SK-N-SH (cell line): ENCODE data around the gene DNAJB9. TPM values are rescaled to one million over a fixed set of nuclear protein-coding genes. Genes with fewer than 3 reads are reported as not detected.
A peak's percentile ranks its signal among the peaks of the same experiment; 100 is the strongest.

Experiments used
- CTCF ChIA-PET: fragments of 300-600, 350-600 bp; formaldehyde crosslinking; extraction: SDS; loops from one replicate; lab custom pipeline; 2021; lab: Yijun Ruan, JAX
- POLR2A ChIA-PET: fragments of 350-600 bp; sonication (Branson Sonifier 250); formaldehyde crosslinking; extraction: SDS; loops from one replicate; lab custom pipeline; 2020; ENCODE audit warnings: antibody characterized with exemption, inconsistent platforms; lab: Yijun Ruan, JAX
- DNase-seq: peaks from one replicate; pipeline ENCODE4 v3.0.0; 2012
- H2AFZ ChIP-seq: fragments of 200-600 bp; sonication (generic); 2 replicates; pipeline ENCODE4 v1.8.1; 2016; ENCODE audit warnings: antibody characterized with exemption, mild to moderate bottlenecking, low read depth
- H3F3A ChIP-seq: fragments of 200-600 bp; sonication (generic); replicated peaks from 2 replicates; pipeline ENCODE3; 2016; ENCODE audit warnings: antibody characterized with exemption, mild to moderate bottlenecking; ENCODE audit not compliant: insufficient read depth
- H3K27ac ChIP-seq, 2 experiments: fragments of 200-500 bp in 1 of 2; fragments of 200-600 bp in 1 of 2; sonication (Bioruptor generic) in 1 of 2; sonication (generic), shearing (Covaris generic) in 1 of 2; 2 replicates each; pipeline versions ENCODE4 v1.5.1 to v1.6.1; 2014 to 2016; ENCODE audit warnings: low read depth in 2 of 2, inconsistent platforms in 1 of 2, low read length in 1 of 2, mild to moderate bottlenecking in 1 of 2, mixed read lengths in 1 of 2
- H3K27me3 ChIP-seq: fragments of 200-600 bp; sonication (generic), shearing (Covaris generic); 2 replicates; pipeline ENCODE4 v1.6.1; 2016; ENCODE audit warnings: mixed run types; ENCODE audit not compliant: insufficient read depth
- H3K36me3 ChIP-seq, 2 experiments: fragments of 200-500 bp in 1 of 2; fragments of 200-600 bp in 1 of 2; sonication (Bioruptor generic) in 1 of 2; sonication (generic) in 1 of 2; replicated peaks in 1 of 2; 2 replicates each; pipeline versions ENCODE3 to v1.5.1; 2014 to 2016; ENCODE audit warnings: low read length in 1 of 2, mild to moderate bottlenecking in 1 of 2; ENCODE audit not compliant: insufficient read depth in 2 of 2, control insufficient read depth in 1 of 2
- H3K4me1 ChIP-seq, 2 experiments: fragments of 200-500 bp in 1 of 2; fragments of 200-600 bp in 1 of 2; sonication (Bioruptor generic) in 1 of 2; sonication (generic), shearing (Covaris generic) in 1 of 2; 2 replicates each; pipeline versions ENCODE4 v1.5.1 to v1.6.1; 2014 to 2016; ENCODE audit warnings: low read depth in 1 of 2, low read length in 1 of 2, mixed run types in 1 of 2; ENCODE audit not compliant: insufficient read depth in 2 of 2, control insufficient read depth in 1 of 2
- H3K4me2 ChIP-seq: fragments of 200-600 bp; sonication (generic), shearing (Covaris generic); 2 replicates; pipeline ENCODE4 v1.6.1; 2017; ENCODE audit warnings: mixed run types
- H3K4me3 ChIP-seq, 2 experiments: fragments of 200-500 bp in 1 of 2; fragments of 200-600 bp in 1 of 2; sonication (Bioruptor generic) in 1 of 2; sonication (generic), shearing (Covaris generic) in 1 of 2; 2 replicates each; pipeline versions ENCODE4 v1.5.1 to v1.8.1; 2014 to 2016; ENCODE audit warnings: low read depth in 2 of 2, inconsistent platforms in 1 of 2, low read length in 1 of 2, mild to moderate bottlenecking in 1 of 2, mixed read lengths in 1 of 2, moderate library complexity in 1 of 2
- H3K79me2 ChIP-seq: fragments of 200-600 bp; sonication (generic); 2 replicates; pipeline ENCODE4 v1.8.1; 2017; ENCODE audit warnings: mild to moderate bottlenecking; ENCODE audit not compliant: insufficient read depth
- H3K9ac ChIP-seq: fragments of 200-600 bp; sonication (generic); 2 replicates; pipeline ENCODE4 v1.6.1; 2017; ENCODE audit warnings: mixed run types
- H3K9me2 ChIP-seq: fragments of 200-600 bp; sonication (generic); 2 replicates; pipeline ENCODE4 v1.6.1; 2017; ENCODE audit warnings: mixed run types
- H3K9me3 ChIP-seq: fragments of 200-600 bp; sonication (generic); 2 replicates; pipeline ENCODE4 v1.6.1; 2017; ENCODE audit warnings: mixed run types, mild to moderate bottlenecking, moderate library complexity
- H4K20me1 ChIP-seq: fragments of 200-600 bp; sonication (generic); 2 replicates; pipeline ENCODE4 v1.6.1; 2017; ENCODE audit warnings: mild to moderate bottlenecking, mixed run types; ENCODE audit not compliant: insufficient read depth
- CHD2 ChIP-seq: fragments of 150-350 bp; IDR thresholded peaks from 2 replicates; pipeline ENCODE4 v1.6.1; 2018; ENCODE audit warnings: low read length; ENCODE audit not compliant: partially characterized antibody
- EP300 ChIP-seq, 2 experiments: IDR thresholded peaks; 2 replicates each; pipeline versions ENCODE4 v1.4.0 to v1.6.1; 2012; ENCODE audit warnings: borderline replicate concordance in 1 of 2, low read depth in 1 of 2, low read length in 1 of 2
- FOSL2 ChIP-seq: IDR thresholded peaks from 2 replicates; pipeline ENCODE4 v1.4.0; 2012; ENCODE audit warnings: low read depth, mild to moderate bottlenecking, moderate library complexity, borderline replicate concordance
- FOXJ3 ChIP-seq: sonication (generic); formaldehyde crosslinking; IDR thresholded peaks from 2 replicates; pipeline ENCODE4 v1.5.1; 2020; ENCODE audit warnings: mild to moderate bottlenecking, missing genetic modification reagents
- GATA2 ChIP-seq: sonication (generic); formaldehyde crosslinking; IDR thresholded peaks from 2 replicates; pipeline ENCODE4 v1.5.0; 2020; ENCODE audit warnings: mild to moderate bottlenecking, missing genetic modification reagents
- JUND ChIP-seq: IDR thresholded peaks from 2 replicates; pipeline ENCODE4 v1.4.0; 2012
- MXI1 ChIP-seq: IDR thresholded peaks from 2 replicates; pipeline ENCODE4 v1.6.1; 2012; ENCODE audit warnings: mild to moderate bottlenecking, low read depth, low read length, improper control_type of control experiment
- NFIC ChIP-seq: IDR thresholded peaks from 2 replicates; pipeline ENCODE4 v1.4.0; 2012; ENCODE audit warnings: borderline replicate concordance
- POLR2AphosphoS5 ChIP-seq: IDR thresholded peaks from 2 replicates; pipeline ENCODE4 v1.6.1; 2012; ENCODE audit warnings: low read depth, low read length
- RCOR1 ChIP-seq: fragments of 150-350 bp; IDR thresholded peaks from 2 replicates; pipeline ENCODE4 v1.6.1; 2017; ENCODE audit warnings: antibody characterized with exemption, low read length
- SIN3A ChIP-seq: IDR thresholded peaks from 2 replicates; pipeline ENCODE4 v1.6.1; 2012; ENCODE audit warnings: low read depth, mild to moderate bottlenecking, low read length, moderate library complexity, borderline replicate concordance
- TAF1 ChIP-seq: IDR thresholded peaks from 2 replicates; pipeline ENCODE4 v1.6.1; 2012; ENCODE audit warnings: low read depth, mild to moderate bottlenecking, low read length, moderate library complexity, borderline replicate concordance
- TCF12 ChIP-seq: IDR thresholded peaks from 2 replicates; pipeline ENCODE4 v1.4.0; 2012
- WGBS: methylation state at CpG from one replicate; pipeline ENCODE4 v1.1.6; 2017; ENCODE audit warnings: low lambda C conversion rate; 5-methylcytosine and 5-hydroxymethylcytosine counted together
- polyA plus RNA-seq, 3 experiments: library from polyadenylated mRNA; depleted of rRNA; stranded (reverse); fragments of >200 nt; gene quantifications; 2 replicates each; pipeline ENCODE4 v1.2.3, GENCODE V29; 2012
- TF ChIP-seq, protein P1 (sequence below): IDR thresholded peaks from 2 replicates; pipeline ENCODE4 v1.6.1; 2012; ENCODE audit warnings: mild to moderate bottlenecking, low read depth, low read length, moderate library complexity

The DNAJB9 gene
- polyA plus RNA-seq, 1 of the 3 experiments (the other 2 are of a cell fraction): 6.6 TPM

DNA sequence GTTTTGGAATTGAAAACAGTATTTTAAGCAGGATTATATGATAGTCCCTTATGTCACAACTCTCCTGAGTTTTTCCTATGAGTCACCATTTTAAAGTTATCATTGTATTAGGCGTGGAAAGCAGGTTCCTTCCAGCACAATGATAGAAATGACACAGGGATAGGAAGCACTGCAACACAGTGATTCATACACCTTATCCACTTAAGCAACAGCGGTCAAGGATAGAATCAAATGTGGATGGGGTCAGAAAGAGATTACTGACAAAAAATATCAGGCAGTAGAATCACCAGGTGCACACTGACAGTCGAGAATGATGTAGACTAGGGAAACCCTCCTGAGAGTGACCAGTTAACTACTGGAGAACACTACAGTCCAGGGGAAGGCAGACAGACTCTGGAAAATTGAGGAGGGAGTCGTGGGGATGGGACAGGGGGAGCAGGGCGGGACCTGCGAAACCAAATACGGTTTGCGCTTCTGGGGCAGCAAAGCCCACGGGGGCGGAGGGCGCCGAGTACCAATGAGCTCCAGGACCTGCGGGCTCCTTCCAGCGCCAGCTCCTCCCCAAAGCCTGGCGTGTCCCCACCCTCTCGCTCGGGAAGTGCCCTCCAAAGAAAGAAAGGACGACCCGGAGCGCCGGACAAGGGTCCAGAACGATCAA is 44.2 kb upstream of the DNAJB9 start:
- Histone ChIP-seq H3K36me3 (peaks cover 6 to 9% of the 10 kb centered on the region in 2 experiments), H3K27ac (peak overlapping the region; percentile 94), H3K9ac (peak overlapping the region; percentile 70), H3K79me2 (peaks cover 47% of the 10 kb centered on the region), H3K4me2 (peak overlapping the region; percentile 79), H3K4me3 (peak overlapping the region; percentile 83 to 89), H4K20me1 (no peaks in the 10 kb centered on the region; the same call in 1 of the 2 replicates), H3K4me1 (peaks cover 14 to 24% of the 10 kb centered on the region in 2 experiments; a peak in 3 of 4 replicates), H3F3A (peaks cover 8% of the 10 kb centered on the region), H3K27me3 (no peaks in the 10 kb centered on the region), H3K9me3 (no peaks in the 10 kb centered on the region), H3K9me2 (no peaks in the 10 kb centered on the region), H2AFZ (peak overlapping the region; percentile 68)
- peak; percentile 87 for DNase-seq
- POLR2A ChIA-PET: interaction anchor here (0.6 to 3.3 kb wide), 7 partner anchors 8 to 69 kb away, joined by 3 to 34 read pairs (median 4); partner anchors contain the start of genes DNAJB9, NRCAM and THAP5
- peak; percentile 38 for TF ChIP-seq JUND
- peak; percentile 57; the same call in 1 of the 2 replicates for TF ChIP-seq FOSL2
- TF ChIP-seq, protein P1, sequence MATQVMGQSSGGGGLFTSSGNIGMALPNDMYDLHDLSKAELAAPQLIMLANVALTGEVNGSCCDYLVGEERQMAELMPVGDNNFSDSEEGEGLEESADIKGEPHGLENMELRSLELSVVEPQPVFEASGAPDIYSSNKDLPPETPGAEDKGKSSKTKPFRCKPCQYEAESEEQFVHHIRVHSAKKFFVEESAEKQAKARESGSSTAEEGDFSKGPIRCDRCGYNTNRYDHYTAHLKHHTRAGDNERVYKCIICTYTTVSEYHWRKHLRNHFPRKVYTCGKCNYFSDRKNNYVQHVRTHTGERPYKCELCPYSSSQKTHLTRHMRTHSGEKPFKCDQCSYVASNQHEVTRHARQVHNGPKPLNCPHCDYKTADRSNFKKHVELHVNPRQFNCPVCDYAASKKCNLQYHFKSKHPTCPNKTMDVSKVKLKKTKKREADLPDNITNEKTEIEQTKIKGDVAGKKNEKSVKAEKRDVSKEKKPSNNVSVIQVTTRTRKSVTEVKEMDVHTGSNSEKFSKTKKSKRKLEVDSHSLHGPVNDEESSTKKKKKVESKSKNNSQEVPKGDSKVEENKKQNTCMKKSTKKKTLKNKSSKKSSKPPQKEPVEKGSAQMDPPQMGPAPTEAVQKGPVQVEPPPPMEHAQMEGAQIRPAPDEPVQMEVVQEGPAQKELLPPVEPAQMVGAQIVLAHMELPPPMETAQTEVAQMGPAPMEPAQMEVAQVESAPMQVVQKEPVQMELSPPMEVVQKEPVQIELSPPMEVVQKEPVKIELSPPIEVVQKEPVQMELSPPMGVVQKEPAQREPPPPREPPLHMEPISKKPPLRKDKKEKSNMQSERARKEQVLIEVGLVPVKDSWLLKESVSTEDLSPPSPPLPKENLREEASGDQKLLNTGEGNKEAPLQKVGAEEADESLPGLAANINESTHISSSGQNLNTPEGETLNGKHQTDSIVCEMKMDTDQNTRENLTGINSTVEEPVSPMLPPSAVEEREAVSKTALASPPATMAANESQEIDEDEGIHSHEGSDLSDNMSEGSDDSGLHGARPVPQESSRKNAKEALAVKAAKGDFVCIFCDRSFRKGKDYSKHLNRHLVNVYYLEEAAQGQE: no peak
- TF ChIP-seq TAF1: no peak
- peak; percentile 45; the same call in 1 of the 2 replicates for TF ChIP-seq MXI1
- TF ChIP-seq TCF12: 0 out of 2 replicates have a peak, but pooled peaks have one; percentile 9
- 0 out of 2 replicates have a peak, but pooled peaks have one; percentile 19 for TF ChIP-seq GATA2 (CRISPR knock-in tag)
- CTCF ChIA-PET: interaction anchor here (0.6 to 2.8 kb wide), 4 partner anchors 8 to 73 kb away, joined by 4 to 13 read pairs (median 7); no protein-coding TSS in a partner anchor
- 3% methylated on average over 16 of the region's 22 CpGs for WGBS

DNA sequence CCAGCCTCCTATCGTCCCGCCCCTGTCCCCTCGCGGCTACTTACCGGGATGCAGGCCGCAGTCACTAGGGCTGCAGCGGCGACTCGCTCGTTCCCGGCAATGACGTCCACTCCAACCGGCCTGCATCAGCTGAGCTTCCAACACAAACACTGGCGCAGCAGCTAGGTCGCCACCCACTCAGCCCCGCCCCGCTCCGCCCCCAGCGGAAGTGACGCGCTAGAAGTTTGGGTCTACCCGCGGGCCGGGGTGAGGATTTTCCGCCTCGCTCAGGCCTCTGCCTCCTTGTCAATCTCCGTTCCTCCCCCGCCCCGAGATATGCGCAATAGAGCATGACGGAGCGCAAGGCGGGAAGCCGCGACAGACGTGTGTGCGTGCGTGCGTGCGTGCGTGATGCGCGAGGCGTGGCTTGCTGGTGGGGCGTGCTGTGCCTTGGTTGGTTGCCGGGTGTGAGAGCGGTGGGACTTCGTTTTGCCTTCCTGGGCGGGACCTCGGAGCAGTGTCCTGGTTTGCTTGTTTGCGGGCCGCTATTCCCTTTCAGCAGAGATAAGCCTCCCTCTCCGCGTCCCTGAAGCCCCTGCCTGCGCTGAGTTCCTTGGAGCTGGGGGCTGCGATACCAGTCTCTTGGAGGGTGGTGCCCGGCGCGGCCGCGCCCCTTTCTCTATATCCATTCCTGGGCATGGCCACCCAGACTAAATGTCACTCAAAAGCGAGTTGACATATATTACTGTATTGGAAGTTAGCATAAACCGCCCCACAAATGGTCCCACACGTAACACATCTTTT is 43.5 kb upstream of the DNAJB9 start, which contains the start of gene PNPLA8:
PNPLA8 (minus strand) TSS at position 151 of the 783 bp plus-strand sequence. CDS start 10,644 bp downstream, outside the sequence.
- DNase-seq: peak; percentile 97
- ChIA-PET CTCF (interaction anchor here (0.6 to 2.8 kb wide), 3 partner anchors 9 to 74 kb away, joined by 4 to 13 read pairs (median 9); no protein-coding TSS in a partner anchor), POLR2A (interaction anchor here (0.6 to 3.3 kb wide), 8 partner anchors 9 to 70 kb away, joined by 3 to 34 read pairs (median 4); partner anchors contain the start of genes DNAJB9, NRCAM and THAP5)
- H3F3A ChIP-seq: peaks cover 8% of the 10 kb centered on the region
- peaks cover 42% of the 10 kb centered on the region for H3K79me2 ChIP-seq
- H3K9ac ChIP-seq: peak within 1 kb of the TSS; percentile 75
- H3K4me1 ChIP-seq: peaks cover 14 to 24% of the 10 kb centered on the region in 2 experiments; a peak in 3 of 4 replicates
- H3K27me3 ChIP-seq: no peaks in the 10 kb centered on the region
- peak within 1 kb of the TSS; percentile 94 for H3K27ac ChIP-seq
- WGBS: under 1% methylated on average over 49 of the region's 64 CpGs
- H3K9me2 ChIP-seq: no peaks in the 10 kb centered on the region
- H4K20me1 ChIP-seq: no peaks in the 10 kb centered on the region; the same call in 1 of the 2 replicates
- peaks cover 1 to 6% of the 10 kb centered on the region in 2 experiments for H3K36me3 ChIP-seq
- H2AFZ ChIP-seq: peak within 1 kb of the TSS; percentile 87
- H3K9me3 ChIP-seq: no peaks in the 10 kb centered on the region
- peak within 1 kb of the TSS; percentile 83 to 89 for H3K4me3 ChIP-seq
- H3K4me2 ChIP-seq: peak within 1 kb of the TSS; percentile 84
- TF ChIP-seq EP300 (IDR thresholded peaks at IDR 0.05; ENCODE audit: borderline replicate concordance in 1 of 2, low read depth in 1 of 2, low read length in 1 of 2) (peak in 1 of 2 experiments; percentile 31; a peak in 1 of 4 replicates), RCOR1 (peak; percentile 11; the same call in 1 of the 2 replicates), NFIC (no peak), JUND (no peak), SIN3A (peak; percentile 95), POLR2AphosphoS5 (peak; percentile 74), MXI1 (peak; percentile 86), CHD2 (no peak), FOXJ3 (CRISPR knock-in tag) (no peak), GATA2 (CRISPR knock-in tag) (peak; percentile 85), FOSL2 (no peak)
- TF ChIP-seq, protein P1: 0 out of 2 replicates have a peak, but pooled peaks have one; percentile 11
